CD4-positive, alpha-beta T cell (primary cell): ENCODE data around the gene SV2C. TPM values are rescaled to one million over a fixed set of nuclear protein-coding genes. Genes with fewer than 3 reads are reported as not detected.

Experiments used
- ATAC-seq: fragments of 200-7000 bp; cut with Tn5 transposase; one replicate; pipeline ENCODE4 v1.10.0; 2022; ENCODE audit warnings: mild to moderate bottlenecking; ENCODE audit not compliant: poor library complexity
- CTCF ChIA-PET: fragments of 350-600 bp; sonication (Branson Sonifier 250); formaldehyde crosslinking; loops from one replicate; lab custom pipeline; 2021; ENCODE audit warnings: antibody characterized with exemption, inconsistent platforms; lab: Charles Lee
- POLR2A ChIA-PET: fragments of 350-600 bp; sonication (Branson Sonifier 250); formaldehyde crosslinking; loops from one replicate; lab custom pipeline; 2021; ENCODE audit warnings: antibody characterized with exemption, inconsistent platforms; lab: Charles Lee
- DNase-seq, 14 experiments: peaks; one replicate each; pipeline ENCODE4 v3.0.0-alpha.2; 2013 to 2020; ENCODE audit warnings: mixed read lengths in 2 of 14
- H3K27ac ChIP-seq, 2 donors: one replicate each; pipeline versions ENCODE4 v1.5.1 to v1.7.0; 2013; ENCODE audit warnings: low read length in 2 of 2, low read depth in 1 of 2, mild to moderate bottlenecking in 1 of 2
- H3K27me3 ChIP-seq, 2 experiments: 1 replicate in 1 of 2; 2 replicates in 1 of 2; pipeline versions ENCODE4 v1.6.1 to v1.7.0; 2013; ENCODE audit warnings: low read length in 2 of 2, control low read depth in 1 of 2, mild to moderate bottlenecking in 1 of 2, moderate library complexity in 1 of 2; ENCODE audit not compliant: insufficient read depth in 2 of 2, control insufficient read depth in 1 of 2
- H3K36me3 ChIP-seq: one replicate; pipeline ENCODE4 v1.6.1; 2013; ENCODE audit warnings: low read length, control low read depth; ENCODE audit not compliant: insufficient read depth
- H3K4me1 ChIP-seq: one replicate; pipeline ENCODE4 v1.6.1; 2013; ENCODE audit warnings: low read length, control low read depth; ENCODE audit not compliant: insufficient read depth
- H3K4me3 ChIP-seq: one replicate; pipeline ENCODE4 v1.5.1; 2013; ENCODE audit warnings: mild to moderate bottlenecking, low read length, moderate library complexity
- H3K9me3 ChIP-seq, 2 experiments: 1 replicate in 1 of 2; 2 replicates in 1 of 2; pipeline versions ENCODE4 v1.6.1 to v1.7.0; 2013; ENCODE audit warnings: low read length in 2 of 2, mild to moderate bottlenecking in 2 of 2, control low read depth in 1 of 2, moderate library complexity in 1 of 2; ENCODE audit not compliant: control insufficient read depth in 1 of 2, insufficient read depth in 1 of 2
- H3K27ac Mint-ChIP-seq: one replicate; pipeline ENCODE4 v1.8.0; 2020; ENCODE audit warnings: mixed read lengths
- H3K27me3 Mint-ChIP-seq: one replicate; pipeline ENCODE4 v1.8.0; 2021; ENCODE audit warnings: mixed read lengths
- H3K36me3 Mint-ChIP-seq: one replicate; pipeline ENCODE4 v1.8.0; 2021; ENCODE audit warnings: low read depth, mixed read lengths
- H3K4me1 Mint-ChIP-seq: one replicate; pipeline ENCODE4 v1.8.0; 2021; ENCODE audit warnings: low read depth, mixed read lengths
- H3K4me3 Mint-ChIP-seq: one replicate; pipeline ENCODE4 v1.8.0; 2020; ENCODE audit warnings: mild to moderate bottlenecking, mixed read lengths
- H3K9me3 Mint-ChIP-seq: one replicate; pipeline ENCODE4 v1.8.0; 2020; ENCODE audit warnings: mixed read lengths
- intact Hi-C, 2 experiments: fragments of 100-400 bp; cut with DNase I in 1 of 2; cut with micrococcal nuclease in 1 of 2; formaldehyde crosslinking; loops; one replicate each; pipeline versions ENCODE4 v1.15.1 to v1.9.0; 2023 to 2025; cut with DNase I, micrococcal nuclease
- total RNA-seq, 174 experiments: library from RNA in 2 of 174; stranded (reverse) in 2 of 174; gene quantifications; one replicate each; pipeline ENCODE4 v1.2.3 and lab custom pipeline; 2021 to 2026
- TF ChIP-seq, protein P1 (sequence below): fragments of 200-600 bp; IDR thresholded peaks from one replicate; pipeline ENCODE4 v1.8.0; 2022; ENCODE audit warnings: antibody characterized with exemption, mild to moderate bottlenecking

The SV2C gene
- total RNA-seq, 2 experiments from 2014 or later = 0.03 to 0.08 TPM

DNA sequence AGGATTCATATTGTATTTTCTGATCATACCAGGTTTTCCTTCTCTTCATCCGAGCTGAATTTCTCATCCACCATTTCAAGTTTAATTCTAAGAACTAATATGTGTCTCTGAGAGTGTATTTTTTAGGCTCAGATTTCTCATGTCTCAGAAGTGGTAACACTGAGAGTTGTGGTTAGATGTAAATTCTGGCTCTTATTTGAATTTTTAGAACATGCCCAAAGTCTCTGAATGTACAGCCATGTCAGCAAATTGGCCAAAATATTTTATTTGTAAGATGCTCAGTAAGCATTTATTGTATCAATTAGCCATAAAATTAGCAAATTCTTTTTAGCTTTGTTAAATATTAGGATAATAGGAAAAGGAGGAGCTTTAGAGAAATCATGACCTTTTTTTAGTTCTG is 16.6 kb downstream of the SV2C start:
- H3K4me1 ChIP-seq = no peaks in the 10 kb centered on the region
- H3K27ac Mint-ChIP-seq = peak overlapping the region; percentile 6
- POLR2A ChIA-PET = no interaction called here
- peaks cover 3 to 9% of the 10 kb centered on the region in 2 experiments for H3K27me3 ChIP-seq
- H3K27ac ChIP-seq = peak overlapping the region in 1 of 2 donors; percentile 58
- peaks cover 10% of the 10 kb centered on the region for H3K4me1 Mint-ChIP-seq
- CTCF ChIA-PET = no interaction called here
- H3K36me3 Mint-ChIP-seq = no peaks in the 10 kb centered on the region
- H3K9me3 ChIP-seq = no peaks in the 10 kb centered on the region
- ATAC-seq = peak; percentile 27
- DNase-seq = no peak
- H3K9me3 Mint-ChIP-seq = no peaks in the 10 kb centered on the region
- peaks cover 26% of the 10 kb centered on the region for H3K27me3 Mint-ChIP-seq
- intact Hi-C loops = loop anchor here in 1 of 2 experiments (5.0 kb wide), 1 partner anchor 448 kb away; no protein-coding TSS in a partner anchor
- no peak overlapping the region for H3K4me3 ChIP-seq
- H3K4me3 Mint-ChIP-seq = no peak overlapping the region
- H3K36me3 ChIP-seq = no peaks in the 10 kb centered on the region
- TF ChIP-seq, protein P1, sequence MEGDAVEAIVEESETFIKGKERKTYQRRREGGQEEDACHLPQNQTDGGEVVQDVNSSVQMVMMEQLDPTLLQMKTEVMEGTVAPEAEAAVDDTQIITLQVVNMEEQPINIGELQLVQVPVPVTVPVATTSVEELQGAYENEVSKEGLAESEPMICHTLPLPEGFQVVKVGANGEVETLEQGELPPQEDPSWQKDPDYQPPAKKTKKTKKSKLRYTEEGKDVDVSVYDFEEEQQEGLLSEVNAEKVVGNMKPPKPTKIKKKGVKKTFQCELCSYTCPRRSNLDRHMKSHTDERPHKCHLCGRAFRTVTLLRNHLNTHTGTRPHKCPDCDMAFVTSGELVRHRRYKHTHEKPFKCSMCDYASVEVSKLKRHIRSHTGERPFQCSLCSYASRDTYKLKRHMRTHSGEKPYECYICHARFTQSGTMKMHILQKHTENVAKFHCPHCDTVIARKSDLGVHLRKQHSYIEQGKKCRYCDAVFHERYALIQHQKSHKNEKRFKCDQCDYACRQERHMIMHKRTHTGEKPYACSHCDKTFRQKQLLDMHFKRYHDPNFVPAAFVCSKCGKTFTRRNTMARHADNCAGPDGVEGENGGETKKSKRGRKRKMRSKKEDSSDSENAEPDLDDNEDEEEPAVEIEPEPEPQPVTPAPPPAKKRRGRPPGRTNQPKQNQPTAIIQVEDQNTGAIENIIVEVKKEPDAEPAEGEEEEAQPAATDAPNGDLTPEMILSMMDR = no peak

DNA sequence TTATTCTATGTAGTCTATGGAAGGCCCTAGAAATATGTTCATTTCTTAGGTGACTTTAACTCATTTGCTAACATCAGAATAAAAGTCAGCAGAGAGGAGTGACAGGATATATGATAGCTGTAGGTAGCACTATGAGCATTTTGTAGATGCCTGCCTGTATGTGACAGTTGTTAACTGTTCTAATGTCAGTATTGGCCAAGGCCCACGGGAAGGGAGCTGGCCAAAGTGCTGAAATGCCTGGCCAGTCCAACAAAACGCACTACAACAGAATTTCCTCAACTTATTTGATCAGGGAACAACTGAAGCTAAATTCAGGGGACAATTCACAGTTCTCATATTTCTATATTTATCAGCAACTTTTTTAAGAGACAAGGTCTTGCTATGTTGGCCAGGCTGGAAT is 20.8 kb downstream of the SV2C start:
- DNase-seq (peak in 2 of 14 experiments; percentile 25 to 28), ATAC-seq (no peak)
- H3K36me3 ChIP-seq = no peaks in the 10 kb centered on the region
- H3K27me3 ChIP-seq = peaks cover 3 to 9% of the 10 kb centered on the region in 2 experiments
- no peaks in the 10 kb centered on the region for H3K4me1 ChIP-seq
- ChIA-PET CTCF (no interaction called here), POLR2A (no interaction called here)
- H3K27me3 Mint-ChIP-seq = peaks cover 47% of the 10 kb centered on the region
- H3K27ac ChIP-seq = no peak overlapping the region
- H3K27ac Mint-ChIP-seq = no peak overlapping the region
- no peaks in the 10 kb centered on the region for H3K9me3 ChIP-seq
- H3K4me3 ChIP-seq = no peak overlapping the region
- H3K4me3 Mint-ChIP-seq = no peak overlapping the region
- H3K36me3 Mint-ChIP-seq = no peaks in the 10 kb centered on the region
- intact Hi-C loops = no loop called here
- TF ChIP-seq, protein P1 = no peak
- peaks cover 8% of the 10 kb centered on the region for H3K4me1 Mint-ChIP-seq
- no peaks in the 10 kb centered on the region for H3K9me3 Mint-ChIP-seq

DNA sequence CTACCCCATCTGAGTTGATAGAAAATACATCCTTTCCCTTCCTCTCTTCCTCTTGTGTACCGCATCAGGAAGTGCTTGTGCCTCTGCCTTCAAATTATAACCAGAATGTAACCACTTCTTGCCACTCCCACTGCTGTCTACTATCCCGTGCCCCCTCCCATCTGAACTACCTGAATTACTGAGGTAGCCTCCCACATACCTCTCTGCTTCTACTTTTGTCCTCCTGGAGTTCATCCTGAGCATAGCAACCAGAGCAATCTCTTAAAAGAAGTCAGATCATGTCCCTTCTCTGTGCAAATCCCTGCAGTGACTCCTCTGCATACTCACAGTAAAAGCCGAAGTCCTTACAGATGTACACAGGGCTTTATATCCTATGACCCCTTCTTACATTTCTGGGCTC is 23.0 kb downstream of the SV2C start:
- Mint-ChIP-seq H3K27me3 (peaks cover 59% of the 10 kb centered on the region), H3K36me3 (no peaks in the 10 kb centered on the region), H3K9me3 (no peaks in the 10 kb centered on the region), H3K4me1 (no peaks in the 10 kb centered on the region), H3K4me3 (no peak overlapping the region), H3K27ac (no peak overlapping the region)
- DNase-seq (no peak), ATAC-seq (no peak)
- no peaks in the 10 kb centered on the region for H3K36me3 ChIP-seq
- CTCF ChIA-PET = no interaction called here
- H3K9me3 ChIP-seq = no peaks in the 10 kb centered on the region
- TF ChIP-seq, protein P1 = no peak
- H3K27ac ChIP-seq = no peak overlapping the region
- no peaks in the 10 kb centered on the region for H3K4me1 ChIP-seq
- peaks cover 3 to 9% of the 10 kb centered on the region in 2 experiments for H3K27me3 ChIP-seq
- intact Hi-C loops = no loop called here
- H3K4me3 ChIP-seq = no peak overlapping the region
- POLR2A ChIA-PET = no interaction called here
